GM21717 (cell line): ENCODE results near the gene ADGRE1.
"Not testable (repeated sequence)": the region's sequence is repeated elsewhere in the genome, so short reads cannot be mapped to it uniquely, and the experiment has no call there.

Source experiments
- ATAC-seq: cut with Tn5 transposase; IDR thresholded peaks from one replicate; pipeline ENCODE4 v1.9.1; 2021; ENCODE audit warnings: mild to moderate bottlenecking, moderate library complexity; ENCODE audit not compliant: unreplicated experiment

Gene ADGRE1

GRCh38 chr19:6887316-6887715 lies at the start of gene ADGRE1:
Gene ADGRE1 (plus strand): TSS chr19:6887579. CDS start chr19:6887609, 30 bp downstream.
- ATAC-seq = no peak

GRCh38 chr19:6838062-6838655 lies 49.2 kb upstream of the ADGRE1 start:
- no peak for ATAC-seq

- ATAC-seq = no peak
These were observed 44.3 kb upstream of the ADGRE1 start for GRCh38 chr19:6842871-6843607.

- ATAC-seq = no peak
These were observed 39.6 kb upstream of the ADGRE1 start for GRCh38 chr19:6847828-6848200.

GRCh38 chr19:6848986-6849385 lies 38.4 kb upstream of the ADGRE1 start:
- no peak for ATAC-seq

GRCh38 chr19:6849876-6850275 lies 37.5 kb upstream of the ADGRE1 start:
- no peak for ATAC-seq

GRCh38 chr19:6851359-6851758 lies 36.0 kb upstream of the ADGRE1 start:
- ATAC-seq = no peak

GRCh38 chr19:6852001-6852400 lies 35.4 kb upstream of the ADGRE1 start:
- no peak for ATAC-seq

- ATAC-seq = no peak
These were observed 33.5 kb upstream of the ADGRE1 start for GRCh38 chr19:6853868-6854267.

- no peak for ATAC-seq
These were observed 32.6 kb upstream of the ADGRE1 start for GRCh38 chr19:6854758-6855157.

GRCh38 chr19:6856749-6857372 lies 30.5 kb upstream of the ADGRE1 start:
- ATAC-seq = no peak

GRCh38 chr19:6861683-6862286 lies 25.6 kb upstream of the ADGRE1 start:
- ATAC-seq = no peak

GRCh38 chr19:6862673-6863078 lies 24.7 kb upstream of the ADGRE1 start:
- ATAC-seq = peak; percentile 70

GRCh38 chr19:6864325-6864940 lies 22.9 kb upstream of the ADGRE1 start:
- ATAC-seq = no peak

- ATAC-seq = no peak
These were observed 21.5 kb upstream of the ADGRE1 start for GRCh38 chr19:6865849-6866248.

- ATAC-seq = no peak
These were observed 20.6 kb upstream of the ADGRE1 start for GRCh38 chr19:6866741-6867151.

GRCh38 chr19:6868351-6868750 lies 19.0 kb upstream of the ADGRE1 start:
- ATAC-seq = no peak

- ATAC-seq = not testable (repeated sequence)
These were observed 18.1 kb upstream of the ADGRE1 start for GRCh38 chr19:6869151-6869882.

GRCh38 chr19:6873708-6874431 lies 13.5 kb upstream of the ADGRE1 start:
- ATAC-seq = no peak

- ATAC-seq = no peak
These were observed 12.2 kb upstream of the ADGRE1 start for GRCh38 chr19:6875218-6875617.
